Epithelial cell of esophagus (primary cell): ENCODE data around the gene GRIK1.
A peak's percentile ranks its signal among the peaks of the same experiment; 100 is the strongest.

Source experiments
- DNase-seq: peaks from one replicate; pipeline ENCODE4 v3.0.0; 2010; ENCODE audit warnings: low read depth
- H3K4me3 ChIP-seq: 2 replicates; pipeline ENCODE4 v1.5.1; 2011; ENCODE audit warnings: mild to moderate bottlenecking, low read length, control low read depth
- CTCF ChIP-seq: IDR thresholded peaks from 2 replicates; pipeline ENCODE4 v1.5.1; 2011; ENCODE audit warnings: low read depth, mild to moderate bottlenecking, low read length, control low read depth, inconsistent platforms; ENCODE audit not compliant: insufficient read depth; ENCODE audit errors: missing control alignments

The GRIK1 gene

GRCh38 chr21:29817450-29817849 lies 122.3 kb downstream of the GRIK1 start:
- no peak overlapping the region for H3K4me3 ChIP-seq
- TF ChIP-seq CTCF, result no peak
- no peak for DNase-seq

- no peak for TF ChIP-seq CTCF
- DNase-seq, result no peak
- H3K4me3 ChIP-seq, result no peak overlapping the region
Observed at GRCh38 chr21:29812947-29813346, 126.8 kb downstream of the GRIK1 start.

GRCh38 chr21:29810871-29811270 lies 128.9 kb downstream of the GRIK1 start:
- no peak for TF ChIP-seq CTCF
- H3K4me3 ChIP-seq, result no peak overlapping the region
- no peak for DNase-seq

GRCh38 chr21:29808153-29808552 lies 131.6 kb downstream of the GRIK1 start:
- no peak overlapping the region for H3K4me3 ChIP-seq
- DNase-seq, result no peak
- TF ChIP-seq CTCF, result no peak

GRCh38 chr21:29805105-29805504 lies 134.7 kb downstream of the GRIK1 start:
- TF ChIP-seq CTCF, result no peak
- DNase-seq, result peak; percentile 29
- no peak overlapping the region for H3K4me3 ChIP-seq

GRCh38 chr21:29803191-29803590 lies 136.6 kb downstream of the GRIK1 start:
- no peak for TF ChIP-seq CTCF
- H3K4me3 ChIP-seq, result no peak overlapping the region
- DNase-seq, result no peak

- DNase-seq, result no peak
- no peak overlapping the region for H3K4me3 ChIP-seq
- no peak for TF ChIP-seq CTCF
Observed at GRCh38 chr21:29801122-29801521, 138.7 kb downstream of the GRIK1 start.
